ENCODE measurements around the gene VAV2.

VAV2 gene

DNA sequence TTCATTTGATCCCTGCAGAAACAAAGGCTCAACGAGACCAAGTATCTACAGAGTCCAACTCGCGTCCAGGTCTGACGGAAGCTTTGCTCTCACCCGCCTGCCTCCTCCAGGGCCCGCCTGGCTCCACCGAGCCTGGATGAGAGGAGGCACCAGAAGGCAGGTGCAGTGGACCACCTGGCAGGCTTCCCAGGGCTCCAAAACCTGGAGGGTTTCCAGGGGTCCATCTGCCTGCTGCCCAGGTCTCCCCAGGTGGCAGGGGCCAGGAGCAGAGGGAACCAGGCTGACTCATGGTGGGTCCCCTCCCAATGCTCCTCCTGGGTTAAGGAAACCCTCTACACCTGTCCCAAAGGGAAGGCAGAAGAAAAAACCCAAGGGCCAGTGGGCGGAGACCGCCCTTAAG lies 59.5 kb downstream of the VAV2 start:
- no peak for DNase-seq (ENCODE audit: low read depth)
- TF ChIP-seq, protein P1, sequence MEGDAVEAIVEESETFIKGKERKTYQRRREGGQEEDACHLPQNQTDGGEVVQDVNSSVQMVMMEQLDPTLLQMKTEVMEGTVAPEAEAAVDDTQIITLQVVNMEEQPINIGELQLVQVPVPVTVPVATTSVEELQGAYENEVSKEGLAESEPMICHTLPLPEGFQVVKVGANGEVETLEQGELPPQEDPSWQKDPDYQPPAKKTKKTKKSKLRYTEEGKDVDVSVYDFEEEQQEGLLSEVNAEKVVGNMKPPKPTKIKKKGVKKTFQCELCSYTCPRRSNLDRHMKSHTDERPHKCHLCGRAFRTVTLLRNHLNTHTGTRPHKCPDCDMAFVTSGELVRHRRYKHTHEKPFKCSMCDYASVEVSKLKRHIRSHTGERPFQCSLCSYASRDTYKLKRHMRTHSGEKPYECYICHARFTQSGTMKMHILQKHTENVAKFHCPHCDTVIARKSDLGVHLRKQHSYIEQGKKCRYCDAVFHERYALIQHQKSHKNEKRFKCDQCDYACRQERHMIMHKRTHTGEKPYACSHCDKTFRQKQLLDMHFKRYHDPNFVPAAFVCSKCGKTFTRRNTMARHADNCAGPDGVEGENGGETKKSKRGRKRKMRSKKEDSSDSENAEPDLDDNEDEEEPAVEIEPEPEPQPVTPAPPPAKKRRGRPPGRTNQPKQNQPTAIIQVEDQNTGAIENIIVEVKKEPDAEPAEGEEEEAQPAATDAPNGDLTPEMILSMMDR (IDR thresholded peaks at IDR 0.05; ENCODE audit: insufficient read depth, low read depth, low read length, missing control alignments) = no peak
- H3K4me3 ChIP-seq (ENCODE audit: low read depth, low read length) = no peak overlapping the region

- H3K4me3 ChIP-seq (ENCODE audit: low read depth, low read length) = no peak overlapping the region
- no peak for DNase-seq (ENCODE audit: low read depth)
- TF ChIP-seq, protein P1 (IDR thresholded peaks at IDR 0.05; ENCODE audit: insufficient read depth, low read depth, low read length, missing control alignments) = no peak
Observed at GRCh38 chr9:133932181-133932580, 59.9 kb downstream of the VAV2 start.

GRCh38 chr9:133930682-133931485 lies 61.2 kb downstream of the VAV2 start:
- DNase-seq (ENCODE audit: low read depth) = no peak
- TF ChIP-seq, protein P1 (IDR thresholded peaks at IDR 0.05; ENCODE audit: insufficient read depth, low read depth, low read length, missing control alignments) = no peak
- no peak overlapping the region for H3K4me3 ChIP-seq (ENCODE audit: low read depth, low read length)

- DNase-seq (ENCODE audit: low read depth) = no peak
- TF ChIP-seq, protein P1 (IDR thresholded peaks at IDR 0.05; ENCODE audit: insufficient read depth, low read depth, low read length, missing control alignments) = no peak
- H3K4me3 ChIP-seq (ENCODE audit: low read depth, low read length) = no peak overlapping the region
Observed at GRCh38 chr9:133930046-133930681, 62.0 kb downstream of the VAV2 start.

DNA sequence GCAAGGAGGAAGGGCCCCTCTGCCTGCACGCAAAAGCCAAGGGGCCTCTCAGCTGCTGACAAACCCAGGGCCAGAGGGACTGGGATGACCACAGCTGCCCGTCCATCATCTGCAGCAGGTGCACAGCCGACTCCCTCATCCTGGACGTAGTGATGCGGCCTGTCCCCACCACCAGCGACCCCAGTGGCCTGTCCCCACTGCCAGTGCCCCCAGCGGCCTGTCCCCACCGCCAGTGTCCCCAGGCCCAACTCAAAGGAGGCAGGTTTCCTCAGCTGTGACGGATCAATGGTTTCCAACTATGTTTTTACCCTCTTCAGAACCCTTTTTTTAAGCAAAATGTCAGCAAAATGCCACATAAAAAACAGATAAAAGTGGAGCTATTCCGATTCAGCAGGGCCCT lies 62.5 kb downstream of the VAV2 start:
- TF ChIP-seq, protein P1 (IDR thresholded peaks at IDR 0.05; ENCODE audit: insufficient read depth, low read depth, low read length, missing control alignments) = no peak
- no peak for DNase-seq (ENCODE audit: low read depth)
- H3K4me3 ChIP-seq (ENCODE audit: low read depth, low read length) = no peak overlapping the region

DNA sequence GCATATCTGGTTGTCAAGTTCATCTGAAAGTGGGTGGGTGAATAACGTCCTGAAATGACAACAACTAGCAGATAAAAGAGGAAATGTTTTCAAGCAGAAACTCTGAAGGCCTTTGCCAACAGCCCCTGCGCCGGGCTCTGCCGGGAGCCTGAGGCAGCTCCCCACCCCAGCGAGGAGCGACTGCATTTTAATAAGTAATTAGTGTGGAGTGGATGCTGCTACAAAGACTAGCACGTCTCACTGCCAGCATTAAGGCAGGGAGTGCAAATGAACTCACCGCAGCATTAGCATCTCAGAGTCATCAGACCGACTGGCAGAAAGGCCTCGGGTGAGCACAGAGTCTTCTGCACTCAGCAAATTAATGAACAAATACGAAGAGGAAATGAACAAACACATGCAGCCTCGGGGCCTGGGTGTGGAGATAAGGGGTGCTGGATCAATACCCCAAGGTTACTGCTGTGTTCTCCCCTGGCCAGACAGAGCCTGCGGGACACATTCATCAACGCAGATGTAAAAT lies 63.8 kb downstream of the VAV2 start:
- no peak for DNase-seq (ENCODE audit: low read depth)
- TF ChIP-seq, protein P1 (IDR thresholded peaks at IDR 0.05; ENCODE audit: insufficient read depth, low read depth, low read length, missing control alignments) = no peak
- no peak overlapping the region for H3K4me3 ChIP-seq (ENCODE audit: low read depth, low read length)
